HG03565 (cell line): ENCODE data around the gene C1orf159.
"Not testable (repeated sequence)": the region's sequence is repeated elsewhere in the genome, so short reads cannot be mapped to it uniquely, and the experiment has no call there.

ENCODE experiments used
- ATAC-seq: cut with Tn5 transposase; IDR thresholded peaks from one replicate; pipeline ENCODE4 v1.9.1; 2021; ENCODE audit warnings: mild to moderate bottlenecking, moderate library complexity; ENCODE audit not compliant: unreplicated experiment

C1orf159 gene

GRCh38 chr1:1058088-1058905 is 57.6 kb downstream of the C1orf159 start:
- ATAC-seq: no peak

DNA sequence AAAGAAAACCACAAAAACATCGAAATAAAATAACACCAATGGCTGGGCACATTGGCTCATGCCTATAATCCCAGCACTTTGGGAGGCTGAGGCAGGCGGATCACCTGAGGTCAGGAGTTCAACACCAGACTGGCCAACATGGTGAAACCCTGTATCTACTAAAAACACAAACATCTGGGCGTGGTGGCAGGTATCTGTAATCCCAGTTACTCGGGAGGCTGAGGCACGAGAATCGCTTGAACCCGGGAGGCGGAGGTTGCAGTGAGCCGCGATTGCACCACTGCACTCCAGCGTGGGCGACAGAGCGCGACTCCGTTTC is 58.2 kb downstream of the C1orf159 start:
- ATAC-seq: not testable (repeated sequence)

DNA sequence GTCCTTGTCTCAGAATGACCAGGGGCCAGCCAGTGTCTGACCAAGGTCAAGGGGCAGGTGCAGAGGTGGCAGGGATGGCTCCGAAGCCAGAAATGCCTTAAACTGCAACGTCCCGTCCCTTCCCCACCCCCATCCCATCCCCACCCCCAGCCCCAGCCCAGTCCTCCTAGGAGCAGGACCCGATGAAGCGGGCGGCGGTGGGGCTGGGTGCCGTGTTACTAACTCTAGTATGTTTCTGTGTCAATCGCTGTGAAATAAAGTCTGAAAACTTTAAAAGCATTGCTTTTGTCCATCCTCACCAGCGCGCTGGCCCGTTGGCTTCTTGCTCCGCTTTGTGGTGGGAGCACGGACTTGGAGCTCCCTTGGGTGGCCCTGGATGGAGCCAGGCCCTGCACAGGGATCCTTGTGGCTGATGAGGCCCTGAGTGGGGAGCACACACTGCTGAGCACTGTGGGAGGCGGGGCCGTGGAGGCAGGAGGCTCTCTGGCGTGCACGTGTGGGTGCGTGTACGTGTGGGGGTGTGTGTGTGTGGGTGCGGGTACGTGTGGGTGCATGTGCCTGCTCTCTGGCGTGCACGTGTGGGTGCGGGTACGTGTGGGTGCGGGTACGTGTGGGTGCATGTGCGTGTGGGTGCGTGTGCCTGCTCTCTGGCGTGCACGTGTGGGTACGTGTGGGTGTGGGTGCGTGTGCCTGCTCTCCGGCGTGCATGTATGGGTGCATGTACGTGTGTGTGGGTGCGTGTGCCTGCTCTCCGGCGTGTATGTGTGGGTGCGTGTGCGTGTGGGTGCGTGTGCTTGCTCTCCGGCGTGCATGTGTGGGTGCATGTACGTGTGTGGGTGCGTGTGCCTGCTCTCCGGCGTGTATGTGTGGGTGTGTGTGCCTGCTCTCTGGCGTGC is 59.8 kb downstream of the C1orf159 start:
- no peak for ATAC-seq

- no peak for ATAC-seq
Measured at GRCh38 chr1:1054971-1055370, 60.9 kb downstream of the C1orf159 start.

DNA sequence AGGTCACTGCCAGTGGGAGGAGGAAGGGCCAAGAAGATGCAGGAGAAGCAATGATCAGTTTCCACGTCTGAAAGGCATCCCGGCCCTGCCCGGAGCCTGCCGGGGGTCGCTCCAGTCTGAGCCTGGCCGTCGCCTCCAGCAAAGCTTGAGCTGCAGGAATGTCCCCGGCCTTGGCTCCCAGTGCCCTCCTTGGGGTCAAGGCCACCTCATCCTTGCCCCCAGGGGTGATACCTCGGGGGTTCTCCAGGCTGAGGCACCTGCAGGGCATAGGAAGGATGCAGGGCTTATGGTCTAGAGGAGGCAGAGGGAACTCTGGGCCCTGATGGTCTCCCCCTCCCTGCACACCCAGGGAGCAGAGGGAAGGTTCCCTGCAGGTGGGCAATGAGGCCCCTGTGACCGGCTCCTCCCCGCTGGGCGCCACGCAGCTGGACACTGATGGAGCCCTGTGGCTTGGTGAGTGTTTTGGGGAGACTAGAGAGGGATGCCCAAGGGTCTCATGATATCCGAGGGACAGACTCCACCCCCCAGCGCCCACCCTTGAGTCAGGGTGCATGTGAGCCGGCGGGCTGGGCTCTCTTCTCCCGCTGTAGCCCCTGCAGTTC is 61.7 kb downstream of the C1orf159 start:
- ATAC-seq: no peak

- no peak for ATAC-seq
Measured at GRCh38 chr1:1053682-1054081, 62.2 kb downstream of the C1orf159 start.

GRCh38 chr1:1053022-1053421 is 62.9 kb downstream of the C1orf159 start:
- no peak for ATAC-seq

DNA sequence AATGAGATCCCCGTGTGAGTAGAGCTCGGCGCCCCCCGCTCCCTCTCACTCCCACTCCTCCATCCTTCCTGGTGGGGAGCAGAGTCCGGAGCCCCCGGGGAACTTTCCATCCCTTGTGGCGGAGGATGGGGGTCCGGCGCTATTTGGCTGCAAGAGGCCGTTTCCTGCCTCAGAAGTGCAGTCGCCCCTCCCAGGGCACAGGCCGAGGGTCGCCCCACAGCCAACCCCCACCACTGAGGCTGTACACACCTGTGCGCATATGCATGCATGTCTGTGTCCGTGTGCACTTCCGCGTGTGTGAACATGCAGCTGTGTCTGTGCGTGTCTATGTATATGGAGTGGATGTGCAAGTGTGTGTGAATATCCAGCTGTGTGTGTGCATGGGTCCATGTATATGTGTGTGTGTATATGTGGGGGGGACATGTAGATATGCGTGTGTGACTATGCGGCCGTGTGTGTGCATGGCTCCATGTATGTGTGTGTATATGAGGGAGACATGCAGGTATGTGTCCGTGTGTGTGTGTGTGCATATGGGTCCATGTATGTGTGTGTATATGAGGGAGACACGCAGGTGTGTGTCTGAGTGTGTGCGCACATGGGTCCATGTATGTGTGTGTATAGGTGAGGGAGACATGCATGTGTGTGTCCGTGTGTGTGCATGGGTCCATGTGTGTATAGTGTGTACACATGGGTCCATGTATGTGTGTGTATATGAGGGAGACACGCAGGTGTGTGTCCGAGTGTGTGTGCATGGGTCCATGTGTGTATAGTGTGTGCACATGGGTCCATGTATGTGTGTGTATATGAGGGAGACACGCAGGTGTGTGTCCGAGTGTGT is 63.7 kb downstream of the C1orf159 start:
- no peak for ATAC-seq

- no peak for ATAC-seq
Measured at GRCh38 chr1:1051127-1051810, 64.6 kb downstream of the C1orf159 start.

- no peak for ATAC-seq
Measured at GRCh38 chr1:1050577-1051052, 65.3 kb downstream of the C1orf159 start.

GRCh38 chr1:1049318-1050165 is 66.3 kb downstream of the C1orf159 start:
- no peak for ATAC-seq

DNA sequence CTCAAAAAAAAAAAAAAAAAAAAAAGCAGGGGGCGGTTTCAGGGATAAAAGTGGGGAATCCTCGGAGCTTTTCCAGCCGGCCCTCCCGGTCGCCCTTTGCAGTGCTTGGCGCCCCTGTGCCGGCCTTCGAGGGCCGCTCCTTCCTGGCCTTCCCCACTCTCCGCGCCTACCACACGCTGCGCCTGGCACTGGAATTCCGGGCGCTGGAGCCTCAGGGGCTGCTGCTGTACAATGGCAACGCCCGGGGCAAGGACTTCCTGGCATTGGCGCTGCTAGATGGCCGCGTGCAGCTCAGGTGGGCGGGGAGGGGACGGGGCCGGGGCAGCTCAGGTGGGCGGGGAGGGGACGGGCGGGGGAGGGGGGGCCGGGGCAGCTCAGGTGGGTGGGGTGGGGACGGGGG is 67.1 kb downstream of the C1orf159 start:
- no peak for ATAC-seq

DNA sequence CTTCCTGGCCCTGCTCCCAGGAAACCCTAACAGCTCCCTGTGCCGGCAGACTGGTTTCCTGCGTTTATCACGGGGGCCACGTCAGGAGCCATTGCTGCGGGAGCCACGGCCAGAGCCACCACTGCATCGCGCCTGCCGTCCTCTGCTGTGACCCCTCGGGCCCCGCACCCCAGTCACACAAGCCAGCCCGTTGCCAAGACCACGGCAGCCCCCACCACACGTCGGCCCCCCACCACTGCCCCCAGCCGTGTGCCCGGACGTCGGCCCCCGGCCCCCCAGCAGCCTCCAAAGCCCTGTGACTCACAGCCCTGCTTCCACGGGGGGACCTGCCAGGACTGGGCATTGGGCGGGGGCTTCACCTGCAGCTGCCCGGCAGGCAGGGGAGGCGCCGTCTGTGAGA is 67.9 kb downstream of the C1orf159 start:
- no peak for ATAC-seq

DNA sequence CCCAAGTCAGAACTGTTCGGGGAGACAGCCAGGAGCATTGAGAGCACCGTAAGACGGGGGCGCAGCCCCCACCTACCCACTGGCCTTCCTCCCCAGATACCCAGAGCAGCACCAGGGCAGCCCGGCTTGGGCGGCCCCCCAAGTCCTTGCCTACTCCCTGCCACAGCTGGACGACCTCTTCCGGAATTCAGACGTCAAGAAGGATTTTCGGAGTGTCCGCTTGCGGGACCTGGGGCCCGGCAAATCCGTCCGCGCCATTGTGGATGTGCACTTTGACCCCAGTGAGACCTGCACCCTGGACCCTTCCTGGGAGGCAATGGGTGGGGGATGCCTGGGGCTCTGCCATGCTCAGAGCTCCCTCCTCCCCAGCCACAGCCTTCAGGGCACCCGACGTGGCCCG is 68.5 kb downstream of the C1orf159 start:
- ATAC-seq: no peak

DNA sequence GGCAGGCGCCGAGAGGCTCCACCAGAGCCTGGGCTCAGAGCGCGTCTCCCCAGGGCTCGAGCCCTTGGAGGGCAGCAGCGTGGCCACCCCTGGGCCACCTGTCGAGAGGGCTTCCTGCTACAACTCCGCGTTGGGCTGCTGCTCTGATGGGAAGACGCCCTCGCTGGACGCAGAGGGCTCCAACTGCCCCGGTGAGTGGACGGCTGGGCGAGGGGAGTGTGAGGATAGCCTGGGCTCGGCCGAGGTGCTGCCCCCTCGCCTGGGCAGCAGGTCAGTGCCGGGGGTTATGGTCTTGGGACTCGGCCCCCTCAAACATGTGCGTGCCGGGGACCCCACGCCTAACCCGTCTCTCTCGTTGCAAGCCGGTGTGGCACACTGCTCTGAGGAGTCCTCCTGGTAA is 69.1 kb downstream of the C1orf159 start:
- no peak for ATAC-seq

DNA sequence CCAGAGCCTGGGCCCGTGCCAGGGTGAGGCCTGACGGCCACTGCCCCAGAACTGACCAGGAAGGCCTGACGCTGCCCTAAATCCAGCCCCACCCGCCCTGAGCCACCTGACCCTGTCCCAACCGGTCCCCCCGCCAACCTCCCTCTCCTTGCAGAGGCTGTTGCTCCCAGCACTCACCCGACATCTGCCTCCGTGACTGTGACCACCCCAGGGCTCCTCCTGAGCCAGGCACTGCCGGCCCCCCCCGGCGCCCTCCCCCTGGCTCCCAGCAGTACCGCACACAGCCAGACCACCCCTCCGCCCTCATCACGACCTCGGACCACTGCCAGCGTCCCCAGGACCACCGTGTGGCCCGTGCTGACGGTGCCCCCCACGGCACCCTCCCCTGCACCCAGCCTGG is 69.6 kb downstream of the C1orf159 start:
- no peak for ATAC-seq

- ATAC-seq: no peak
Measured at GRCh38 chr1:1045129-1045528, 70.8 kb downstream of the C1orf159 start.

DNA sequence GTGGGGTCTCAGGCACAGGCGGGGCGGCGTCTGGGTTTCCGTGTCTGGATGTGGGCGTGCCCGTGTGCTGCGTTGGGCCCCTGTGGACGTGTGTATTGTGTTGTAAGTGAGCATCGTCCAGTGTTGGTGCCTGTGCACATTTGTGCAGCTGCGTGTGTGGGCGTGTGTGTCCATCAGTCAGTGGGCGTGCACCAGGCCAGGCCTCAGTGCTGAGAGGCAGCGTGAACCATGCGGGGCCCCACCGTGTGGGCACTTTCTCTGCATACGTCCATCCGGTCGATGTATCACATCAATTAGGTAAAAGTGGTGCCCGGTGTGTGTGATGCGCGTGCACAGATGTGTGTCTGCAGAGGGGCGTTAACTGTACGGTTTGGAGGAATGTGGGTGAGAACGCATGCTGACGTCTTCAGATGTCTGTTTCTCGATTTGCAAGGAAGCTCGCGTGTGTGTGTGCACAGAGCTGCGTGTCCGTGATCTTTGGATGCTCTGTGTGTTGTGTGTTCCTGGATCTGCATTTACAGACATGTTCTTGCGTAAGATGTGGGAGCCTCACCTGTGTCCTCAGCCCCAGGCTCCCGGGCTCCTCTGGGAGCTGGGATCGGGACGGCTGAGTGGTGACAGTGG is 71.3 kb downstream of the C1orf159 start:
- no peak for ATAC-seq

GRCh38 chr1:1043921-1044320 is 72.0 kb downstream of the C1orf159 start:
- no peak for ATAC-seq
